RWPE1 (cell line): ENCODE measurements around the gene SH3PXD2A.

ENCODE experiments used
- CTCF ChIA-PET: fragments of 350-600 bp; sonication (Branson Sonifier 250); formaldehyde crosslinking; extraction: SDS; loops from one replicate; lab custom pipeline; 2021; lab: Yijun Ruan, JAX
- POLR2A ChIA-PET: fragments of 400-600 bp; formaldehyde crosslinking; extraction: SDS; loops from one replicate; lab custom pipeline; 2020; ENCODE audit warnings: antibody characterized with exemption; ENCODE audit not compliant: low non-redundant PET; lab: Yijun Ruan, JAX
- DNase-seq: peaks from one replicate; pipeline ENCODE4 v3.0.0; 2012; ENCODE audit warnings: low spot score
- H3K27ac ChIP-seq: fragments of 450-650 bp; 2 replicates; pipeline ENCODE4 v1.5.1; 2017
- TF ChIP-seq, protein P1 (sequence below): fragments of 450-650 bp; conservative IDR thresholded peaks from 2 replicates; pipeline ENCODE4 v1.5.1; 2017; ENCODE audit warnings: low read depth, mild to moderate bottlenecking

The SH3PXD2A gene

DNA sequence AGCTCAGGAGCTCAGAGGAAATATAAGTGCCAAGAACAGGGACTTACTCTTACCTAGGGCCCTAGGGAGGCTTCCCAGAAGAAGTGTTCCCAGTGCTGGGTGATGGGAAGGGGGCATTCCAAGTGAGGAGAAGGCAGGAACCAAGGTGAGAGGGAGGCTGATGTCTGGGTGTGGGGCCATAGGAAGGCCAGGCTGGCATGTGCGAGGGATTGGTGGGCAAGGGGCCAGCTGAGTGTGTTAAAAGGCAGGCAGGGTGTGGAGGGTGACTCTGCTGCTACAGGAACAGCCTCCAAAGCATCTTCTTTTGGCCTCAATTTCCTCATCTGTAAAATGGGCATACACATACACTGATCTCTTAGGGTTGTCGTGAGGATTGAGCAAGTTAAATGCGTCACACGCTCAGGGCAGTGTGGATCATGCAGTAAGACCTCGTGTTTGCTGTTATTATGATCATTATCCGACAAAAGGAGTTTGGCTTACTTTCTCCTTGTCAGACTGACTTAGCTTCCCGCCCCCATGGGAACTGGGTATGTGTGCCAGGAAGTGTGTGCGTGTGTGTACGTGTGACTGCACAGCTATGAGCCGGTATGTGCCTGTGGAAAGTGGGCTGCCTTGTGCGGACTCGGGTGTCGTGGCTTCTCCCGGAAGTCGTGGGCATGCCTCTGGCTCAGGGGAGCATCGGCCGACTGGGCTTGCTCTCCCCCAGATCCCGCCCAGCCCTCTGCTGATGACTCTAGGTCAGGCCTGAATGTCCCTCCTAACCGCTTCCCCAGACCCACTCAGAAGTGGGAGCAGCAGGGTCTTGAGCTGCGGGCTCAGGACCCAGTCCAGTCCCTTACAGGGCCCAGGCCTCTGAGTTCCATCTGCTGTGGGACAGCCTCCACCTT is 302.3 kb downstream of the SH3PXD2A start:
- no peak for DNase-seq
- TF ChIP-seq, protein P1, sequence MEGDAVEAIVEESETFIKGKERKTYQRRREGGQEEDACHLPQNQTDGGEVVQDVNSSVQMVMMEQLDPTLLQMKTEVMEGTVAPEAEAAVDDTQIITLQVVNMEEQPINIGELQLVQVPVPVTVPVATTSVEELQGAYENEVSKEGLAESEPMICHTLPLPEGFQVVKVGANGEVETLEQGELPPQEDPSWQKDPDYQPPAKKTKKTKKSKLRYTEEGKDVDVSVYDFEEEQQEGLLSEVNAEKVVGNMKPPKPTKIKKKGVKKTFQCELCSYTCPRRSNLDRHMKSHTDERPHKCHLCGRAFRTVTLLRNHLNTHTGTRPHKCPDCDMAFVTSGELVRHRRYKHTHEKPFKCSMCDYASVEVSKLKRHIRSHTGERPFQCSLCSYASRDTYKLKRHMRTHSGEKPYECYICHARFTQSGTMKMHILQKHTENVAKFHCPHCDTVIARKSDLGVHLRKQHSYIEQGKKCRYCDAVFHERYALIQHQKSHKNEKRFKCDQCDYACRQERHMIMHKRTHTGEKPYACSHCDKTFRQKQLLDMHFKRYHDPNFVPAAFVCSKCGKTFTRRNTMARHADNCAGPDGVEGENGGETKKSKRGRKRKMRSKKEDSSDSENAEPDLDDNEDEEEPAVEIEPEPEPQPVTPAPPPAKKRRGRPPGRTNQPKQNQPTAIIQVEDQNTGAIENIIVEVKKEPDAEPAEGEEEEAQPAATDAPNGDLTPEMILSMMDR: no peak
- POLR2A ChIA-PET: no interaction called here
- CTCF ChIA-PET: interaction anchor here (0.9 kb wide), 2 partner anchors 10 kb away, joined by 3 to 4 read pairs; no protein-coding TSS in a partner anchor
- no peak overlapping the region for H3K27ac ChIP-seq

DNA sequence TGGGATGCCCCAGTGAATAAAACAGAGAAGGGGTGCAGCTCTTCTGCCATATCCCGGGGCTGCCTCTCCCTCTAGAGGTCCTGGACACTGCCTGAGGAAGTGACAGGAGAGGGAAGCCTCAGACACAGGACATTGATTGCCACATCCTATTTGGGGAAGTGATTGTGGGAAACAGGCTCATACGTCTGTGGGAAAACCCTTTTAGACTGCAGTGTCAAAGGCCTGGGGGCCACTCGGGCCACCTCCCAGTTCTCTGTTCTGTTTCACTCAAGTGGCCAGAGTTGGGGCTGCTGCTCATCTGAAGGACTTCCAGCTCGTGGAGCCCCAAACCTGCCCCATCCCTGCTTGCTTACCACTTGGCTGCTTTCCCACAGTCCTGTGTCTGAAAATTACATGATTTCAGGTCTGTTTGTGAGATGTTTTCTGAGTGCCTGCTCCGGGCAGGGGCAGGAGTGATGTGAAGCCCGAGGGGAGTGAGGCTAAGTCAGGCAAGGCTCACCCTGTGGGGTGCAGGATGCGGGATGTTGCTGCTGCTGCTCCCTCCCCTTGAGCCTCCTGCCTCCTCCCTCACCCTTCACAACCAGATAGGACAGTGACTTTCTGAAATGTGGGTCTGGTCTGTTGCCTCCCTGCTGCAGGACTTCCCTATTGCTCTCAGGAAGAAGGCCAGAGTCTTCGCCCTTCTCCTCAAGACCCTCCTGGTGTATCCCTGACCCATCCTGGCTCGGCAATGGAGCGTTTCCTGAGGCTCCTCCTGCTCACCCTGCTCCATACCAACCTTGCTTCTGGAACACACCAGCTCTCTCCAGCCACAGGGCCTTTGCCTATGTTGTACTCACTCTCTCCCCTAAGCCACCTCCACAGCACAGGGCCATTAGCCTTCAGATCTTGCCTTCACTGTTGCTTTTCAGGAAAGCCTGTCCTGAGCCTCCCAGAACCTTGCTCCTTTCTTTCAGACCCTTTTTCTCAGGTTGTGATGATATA is 303.5 kb downstream of the SH3PXD2A start:
- POLR2A ChIA-PET: interaction anchor here (0.6 kb wide), 1 partner anchor 32 kb away, joined by 5 read pairs; no protein-coding TSS in a partner anchor
- DNase-seq: no peak
- H3K27ac ChIP-seq: no peak overlapping the region
- TF ChIP-seq, protein P1: no peak
- CTCF ChIA-PET: interaction anchor here (0.6 to 0.9 kb wide), 3 partner anchors 9 to 41 kb away, joined by 3 to 4 read pairs (median 3); no protein-coding TSS in a partner anchor

- no peak for DNase-seq
- ChIA-PET POLR2A (no interaction called here), CTCF (no interaction called here)
- TF ChIP-seq, protein P1: no peak
- H3K27ac ChIP-seq: no peak overlapping the region
These were observed 305.1 kb downstream of the SH3PXD2A start for GRCh38 chr10:103550229-103550628.

- TF ChIP-seq, protein P1: no peak
- POLR2A ChIA-PET: no interaction called here
- H3K27ac ChIP-seq: no peak overlapping the region
- no peak for DNase-seq
- CTCF ChIA-PET: interaction anchor here (0.6 kb wide), 1 partner anchor 632 kb away, joined by 3 read pairs; no protein-coding TSS in a partner anchor
These were observed 306.1 kb downstream of the SH3PXD2A start for GRCh38 chr10:103549349-103549685.

GRCh38 chr10:103548581-103549348 is 306.6 kb downstream of the SH3PXD2A start:
- ChIA-PET POLR2A (no interaction called here), CTCF (interaction anchor here (1.2 kb wide), 1 partner anchor 132 kb away, joined by 4 read pairs; no protein-coding TSS in a partner anchor)
- DNase-seq: no peak
- no peak overlapping the region for H3K27ac ChIP-seq
- TF ChIP-seq, protein P1: no peak
